Suprapubic skin (tissue), 4 donors: ENCODE data around the gene ILF2.

ENCODE experiments used
- EP300 ChIP-seq: sonication (generic); formaldehyde crosslinking; IDR thresholded peaks from one replicate; pipeline ENCODE4 v1.6.1; 2017; ENCODE audit warnings: antibody characterized with exemption
- POLR2A ChIP-seq, 2 donors: fragments of 450-650 bp; IDR thresholded peaks; one replicate each; pipeline ENCODE4 v1.6.1; 2017; ENCODE audit warnings: antibody characterized with exemption in 2 of 2, mild to moderate bottlenecking in 2 of 2, moderate library complexity in 2 of 2
- POLR2AphosphoS5 ChIP-seq, 3 donors: sonication (generic); formaldehyde crosslinking; IDR thresholded peaks; one replicate each; pipeline ENCODE4 v1.6.1; 2017; ENCODE audit warnings: antibody characterized with exemption in 3 of 3
- TF ChIP-seq, protein P1 (sequence below), 2 donors: fragments of 200-600 bp in 1 of 2; fragments of 450-650 bp in 1 of 2; sonication (generic) in 1 of 2; IDR thresholded peaks; one replicate each; pipeline ENCODE4 v1.5.1; 2016 to 2019; ENCODE audit warnings: antibody characterized with exemption in 2 of 2, mild to moderate bottlenecking in 1 of 2, moderate library complexity in 1 of 2

DNA sequence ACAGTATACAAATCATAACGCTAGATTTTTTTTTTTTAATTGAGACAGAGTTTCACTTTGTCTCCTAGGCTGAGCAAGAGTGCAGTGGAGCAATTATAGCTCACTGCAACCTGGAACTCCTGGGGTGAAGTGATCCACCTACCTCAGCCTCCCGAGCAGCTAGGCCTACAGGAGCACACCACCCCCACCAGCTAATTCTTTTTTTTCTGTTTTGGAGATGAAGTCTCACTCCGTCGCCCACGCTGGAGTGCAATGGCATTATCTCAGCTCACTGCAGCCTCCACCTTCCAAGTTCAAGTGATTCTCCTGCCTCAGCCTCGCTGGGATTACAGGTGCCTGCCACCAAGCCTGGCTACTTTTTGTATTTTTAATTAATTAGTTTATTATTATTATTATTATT is 29.0 kb upstream of the ILF2 start:
- TF ChIP-seq, protein P1, sequence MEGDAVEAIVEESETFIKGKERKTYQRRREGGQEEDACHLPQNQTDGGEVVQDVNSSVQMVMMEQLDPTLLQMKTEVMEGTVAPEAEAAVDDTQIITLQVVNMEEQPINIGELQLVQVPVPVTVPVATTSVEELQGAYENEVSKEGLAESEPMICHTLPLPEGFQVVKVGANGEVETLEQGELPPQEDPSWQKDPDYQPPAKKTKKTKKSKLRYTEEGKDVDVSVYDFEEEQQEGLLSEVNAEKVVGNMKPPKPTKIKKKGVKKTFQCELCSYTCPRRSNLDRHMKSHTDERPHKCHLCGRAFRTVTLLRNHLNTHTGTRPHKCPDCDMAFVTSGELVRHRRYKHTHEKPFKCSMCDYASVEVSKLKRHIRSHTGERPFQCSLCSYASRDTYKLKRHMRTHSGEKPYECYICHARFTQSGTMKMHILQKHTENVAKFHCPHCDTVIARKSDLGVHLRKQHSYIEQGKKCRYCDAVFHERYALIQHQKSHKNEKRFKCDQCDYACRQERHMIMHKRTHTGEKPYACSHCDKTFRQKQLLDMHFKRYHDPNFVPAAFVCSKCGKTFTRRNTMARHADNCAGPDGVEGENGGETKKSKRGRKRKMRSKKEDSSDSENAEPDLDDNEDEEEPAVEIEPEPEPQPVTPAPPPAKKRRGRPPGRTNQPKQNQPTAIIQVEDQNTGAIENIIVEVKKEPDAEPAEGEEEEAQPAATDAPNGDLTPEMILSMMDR (IDR thresholded peaks at IDR 0.05): no peak
- no peak for TF ChIP-seq POLR2A (IDR thresholded peaks at IDR 0.05)
- no peak for TF ChIP-seq EP300
- no peak for TF ChIP-seq POLR2AphosphoS5 (IDR thresholded peaks at IDR 0.05)
